ENCODE measurements around the gene PARD3B. TPM values are rescaled to one million over a fixed set of nuclear protein-coding genes. Genes with fewer than 3 reads are reported as not detected.

Gene PARD3B
- total and polyA plus RNA-seq, 2 experiments from 2014 or later, result 4.3 to 8.5 TPM

- H3K4me3 ChIP-seq, result no peak overlapping the region
- no peaks in the 10 kb centered on the region for H3K27me3 ChIP-seq
- TF ChIP-seq CTCF (IDR thresholded peaks at IDR 0.05; ENCODE audit: low read depth, low read length), result no peak
- H3K4me1 ChIP-seq (ENCODE audit: low read depth), result no peaks in the 10 kb centered on the region
- H3K9me3 ChIP-seq (ENCODE audit: low read depth), result no peaks in the 10 kb centered on the region
- DNase-seq (ENCODE audit: low read depth in 1 of 2, low spot score in 1 of 2), result no peak
- no peak overlapping the region for H3K27ac ChIP-seq
- H3K36me3 ChIP-seq, result no peaks in the 10 kb centered on the region
These were observed 405.5 kb downstream of the PARD3B start for GRCh38 chr2:204950695-204951346.

GRCh38 chr2:204958371-204958770 lies 413.1 kb downstream of the PARD3B start:
- no peaks in the 10 kb centered on the region for H3K36me3 ChIP-seq
- H3K4me3 ChIP-seq, result no peak overlapping the region
- no peak for DNase-seq (ENCODE audit: low read depth in 1 of 2, low spot score in 1 of 2)
- H3K27me3 ChIP-seq, result no peaks in the 10 kb centered on the region
- TF ChIP-seq CTCF (IDR thresholded peaks at IDR 0.05; ENCODE audit: low read depth, low read length), result no peak
- no peaks in the 10 kb centered on the region for H3K4me1 ChIP-seq (ENCODE audit: low read depth)
- H3K27ac ChIP-seq, result no peak overlapping the region
- no peaks in the 10 kb centered on the region for H3K9me3 ChIP-seq (ENCODE audit: low read depth)

- no peak for TF ChIP-seq CTCF (IDR thresholded peaks at IDR 0.05; ENCODE audit: low read depth, low read length)
- Histone ChIP-seq H3K4me1 (ENCODE audit: low read depth) (no peaks in the 10 kb centered on the region), H3K9me3 (ENCODE audit: low read depth) (no peaks in the 10 kb centered on the region), H3K4me3 (no peak overlapping the region), H3K27ac (no peak overlapping the region), H3K36me3 (no peaks in the 10 kb centered on the region), H3K27me3 (no peaks in the 10 kb centered on the region)
- DNase-seq (ENCODE audit: low read depth in 1 of 2, low spot score in 1 of 2), result no peak
These were observed 419.1 kb downstream of the PARD3B start for GRCh38 chr2:204964414-204964813.

GRCh38 chr2:204966245-204966644 lies 421.0 kb downstream of the PARD3B start:
- H3K36me3 ChIP-seq, result no peaks in the 10 kb centered on the region
- H3K4me1 ChIP-seq (ENCODE audit: low read depth), result no peaks in the 10 kb centered on the region
- no peak for TF ChIP-seq CTCF (IDR thresholded peaks at IDR 0.05; ENCODE audit: low read depth, low read length)
- H3K4me3 ChIP-seq, result no peak overlapping the region
- no peaks in the 10 kb centered on the region for H3K27me3 ChIP-seq
- no peaks in the 10 kb centered on the region for H3K9me3 ChIP-seq (ENCODE audit: low read depth)
- DNase-seq (ENCODE audit: low read depth in 1 of 2, low spot score in 1 of 2), result no peak
- H3K27ac ChIP-seq, result no peak overlapping the region

- TF ChIP-seq CTCF (IDR thresholded peaks at IDR 0.05; ENCODE audit: low read depth, low read length), result no peak
- Histone ChIP-seq H3K27me3 (no peaks in the 10 kb centered on the region), H3K4me3 (no peak overlapping the region), H3K36me3 (no peaks in the 10 kb centered on the region), H3K27ac (no peak overlapping the region), H3K4me1 (ENCODE audit: low read depth) (peaks cover 2% of the 10 kb centered on the region), H3K9me3 (ENCODE audit: low read depth) (no peaks in the 10 kb centered on the region)
- DNase-seq (ENCODE audit: low read depth in 1 of 2, low spot score in 1 of 2), result no peak
These were observed 422.1 kb downstream of the PARD3B start for GRCh38 chr2:204967199-204967960.
